Body of pancreas (tissue), 4 donors: ENCODE data around the gene SUZ12.

ENCODE experiments used
- CTCF ChIP-seq, 7 experiments: fragments of 450-650 bp in 4 of 7; fragments of 200-600 bp in 3 of 7; sonication (generic) in 3 of 7; IDR thresholded peaks; one replicate each; pipeline ENCODE4 v1.5.1; 2016 to 2019; ENCODE audit warnings: antibody characterized with exemption in 7 of 7
- POLR2A ChIP-seq, 3 donors: fragments of 450-650 bp; IDR thresholded peaks; one replicate each; pipeline ENCODE4 v1.6.1; 2016; ENCODE audit warnings: antibody characterized with exemption in 3 of 3, mild to moderate bottlenecking in 2 of 3

GRCh38 chr17:31900877-31901276 is 35.9 kb upstream of the SUZ12 start:
- TF ChIP-seq POLR2A (IDR thresholded peaks at IDR 0.05): no peak
- no peak for TF ChIP-seq CTCF (IDR thresholded peaks at IDR 0.05)
